ENCODE measurements around the gene POU6F2.
"Not testable (repeated sequence)": the region's sequence is repeated elsewhere in the genome, so short reads cannot be mapped to it uniquely, and the experiment has no call there.

POU6F2 gene

DNA sequence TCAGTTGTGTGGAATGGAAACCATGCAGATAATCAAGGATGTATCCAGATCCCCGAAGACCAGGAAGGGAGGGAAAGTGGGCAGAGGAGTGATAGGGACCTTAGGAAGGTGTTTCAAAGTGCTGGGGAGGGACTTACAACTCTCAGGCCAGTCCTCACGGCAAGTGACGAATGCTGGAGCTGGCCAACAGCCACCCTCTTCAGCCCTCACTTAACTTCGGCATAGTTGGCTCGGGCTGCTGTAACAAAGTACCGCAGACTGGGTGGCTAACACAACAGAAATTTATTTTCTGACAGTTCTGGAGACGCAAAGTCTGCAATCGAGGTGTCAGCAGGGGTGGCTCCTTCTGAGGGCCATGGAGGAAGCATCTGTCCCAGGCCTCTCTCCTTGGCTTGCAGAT is 322.6 kb downstream of the POU6F2 start:
- no peak for DNase-seq (ENCODE audit: low read depth in 1 of 2, low spot score in 1 of 2)

GRCh38 chr7:39301543-39301942 is 323.8 kb downstream of the POU6F2 start:
- no peak for DNase-seq (ENCODE audit: low read depth in 1 of 2, low spot score in 1 of 2)

DNA sequence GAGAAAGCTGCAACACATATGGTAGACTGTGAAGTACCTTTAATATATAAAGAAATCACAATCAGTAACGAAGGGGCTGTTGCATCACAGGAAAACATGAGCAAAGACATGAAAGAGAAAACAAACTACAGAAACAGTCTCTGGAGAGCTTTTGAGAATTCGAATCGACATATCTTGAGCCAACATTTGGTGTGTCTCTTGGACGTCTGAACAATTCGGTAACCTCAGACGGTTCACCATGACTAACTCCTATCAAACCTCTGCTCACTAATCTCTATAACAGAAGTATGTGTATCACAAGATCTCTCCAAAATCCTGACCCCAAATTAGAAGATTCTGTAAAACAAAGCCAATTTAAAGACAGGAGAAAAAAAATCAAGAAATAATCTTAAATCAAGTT is 326.5 kb downstream of the POU6F2 start:
- no peak for DNase-seq (ENCODE audit: low read depth in 1 of 2, low spot score in 1 of 2)

DNA sequence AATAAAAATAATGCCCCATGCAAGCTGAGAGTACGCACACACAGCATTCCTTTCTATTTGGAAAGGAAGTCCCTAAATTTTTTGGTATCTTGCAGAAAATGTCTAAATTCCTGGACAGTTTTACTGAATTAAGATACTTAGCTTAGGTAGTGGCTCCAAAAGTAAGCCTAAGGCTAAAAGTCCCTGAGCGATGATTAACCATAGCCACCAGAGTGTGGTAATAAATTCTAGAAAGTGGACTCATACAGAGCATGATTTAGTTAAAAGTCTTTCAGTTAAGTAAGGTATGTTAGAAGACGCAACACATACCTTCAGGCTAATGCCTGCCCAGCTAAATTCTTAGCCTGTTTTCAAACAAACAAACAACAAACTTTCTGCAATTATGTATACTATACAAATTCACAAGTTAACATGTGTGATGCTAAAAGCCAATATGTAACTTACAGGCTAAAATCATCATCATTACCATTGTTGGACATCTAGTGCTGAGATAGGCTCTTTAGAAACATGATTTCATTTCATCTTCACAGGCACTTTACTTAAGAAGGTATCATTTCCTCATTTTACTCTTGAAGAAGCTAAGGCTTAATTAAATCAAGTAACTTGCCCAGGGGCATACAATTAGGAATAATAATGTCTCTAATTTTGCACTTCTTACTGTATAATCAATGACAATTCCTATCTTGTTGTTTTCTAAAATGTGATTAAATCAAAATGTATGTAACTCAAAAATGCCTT is 327.1 kb downstream of the POU6F2 start:
- DNase-seq (ENCODE audit: low read depth in 1 of 2, low spot score in 1 of 2) = no peak

- no peak for DNase-seq (ENCODE audit: low read depth in 1 of 2, low spot score in 1 of 2)
Observed at GRCh38 chr7:39306016-39306570, 328.4 kb downstream of the POU6F2 start.

- no peak for DNase-seq (ENCODE audit: low read depth in 1 of 2, low spot score in 1 of 2)
Observed at GRCh38 chr7:39310699-39311098, 333.0 kb downstream of the POU6F2 start.

DNA sequence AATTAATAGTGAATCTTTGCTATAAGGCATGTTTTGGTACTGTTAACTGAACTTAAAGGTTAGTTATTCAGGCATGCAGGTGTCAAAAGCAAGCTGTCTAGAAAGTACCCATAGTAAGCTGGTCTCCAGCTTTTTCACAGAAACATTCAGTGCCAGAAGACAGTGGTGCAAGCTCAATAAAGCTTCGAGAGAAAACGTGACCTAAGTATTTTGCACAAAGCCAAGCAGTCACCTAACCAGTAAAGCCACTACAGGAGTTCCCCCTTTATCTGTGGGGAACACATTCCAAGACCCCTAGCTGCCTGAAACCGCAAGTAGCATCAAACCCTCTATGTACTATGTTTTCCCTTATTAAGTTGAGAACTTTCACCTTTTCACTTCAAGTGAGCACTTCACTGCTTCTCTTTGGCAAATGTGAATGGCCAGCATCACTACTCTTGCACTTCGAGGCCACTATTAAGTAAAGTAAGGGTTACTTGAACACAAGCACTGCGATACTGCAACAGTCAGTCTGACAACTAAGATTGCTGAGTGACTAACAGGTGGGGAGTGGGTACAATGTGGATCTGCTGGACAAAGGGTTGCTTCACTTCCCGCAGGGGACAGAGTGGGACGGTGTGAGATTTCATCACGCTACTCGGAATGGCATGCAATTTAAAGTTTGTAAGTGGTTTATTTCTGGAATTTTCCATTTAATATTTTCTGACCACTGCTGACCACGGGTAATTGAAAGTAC is 334.7 kb downstream of the POU6F2 start:
- DNase-seq (ENCODE audit: low read depth in 1 of 2, low spot score in 1 of 2) = no peak

DNA sequence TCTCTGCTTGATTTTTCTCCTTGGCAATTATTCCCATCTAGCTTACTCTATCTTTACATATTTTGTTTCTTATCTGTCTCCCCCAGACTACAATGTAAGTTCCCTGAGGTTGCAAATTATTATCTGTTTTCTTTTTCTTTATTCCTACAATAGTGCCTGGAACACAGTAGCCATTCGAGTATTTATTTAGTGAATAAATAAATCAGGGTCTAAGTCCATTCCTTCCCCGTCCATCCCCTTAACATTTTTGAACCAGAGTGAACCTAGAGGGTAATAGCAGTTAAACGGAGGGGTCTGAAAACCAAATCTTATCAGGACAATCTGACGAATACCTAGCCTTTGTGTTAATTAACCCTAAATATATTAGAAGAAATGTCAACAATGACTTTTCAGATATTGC is 335.7 kb downstream of the POU6F2 start:
- DNase-seq (ENCODE audit: low read depth in 1 of 2, low spot score in 1 of 2) = no peak

DNA sequence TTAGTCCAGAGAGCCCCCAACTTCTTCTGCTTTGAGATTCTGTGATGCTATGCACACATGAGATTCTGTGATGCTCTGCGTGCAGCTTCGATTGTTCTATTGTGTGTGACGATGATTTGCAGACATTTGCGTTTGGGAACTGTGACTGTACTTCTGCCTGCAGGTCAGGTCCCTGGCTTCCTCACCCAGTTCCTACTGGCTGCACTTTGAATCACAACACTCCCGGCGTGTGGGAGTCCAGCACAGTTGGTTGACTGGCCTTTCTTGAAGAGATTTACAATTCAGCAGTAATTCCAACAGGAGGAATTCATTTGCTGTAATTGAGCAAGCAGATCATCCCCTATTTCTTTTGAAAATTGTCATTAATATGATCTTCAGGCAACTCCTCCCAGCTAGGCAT is 336.3 kb downstream of the POU6F2 start:
- DNase-seq (ENCODE audit: low read depth in 1 of 2, low spot score in 1 of 2) = no peak

GRCh38 chr7:39317107-39317506 is 339.4 kb downstream of the POU6F2 start:
- DNase-seq (ENCODE audit: low read depth in 1 of 2, low spot score in 1 of 2) = no peak

DNA sequence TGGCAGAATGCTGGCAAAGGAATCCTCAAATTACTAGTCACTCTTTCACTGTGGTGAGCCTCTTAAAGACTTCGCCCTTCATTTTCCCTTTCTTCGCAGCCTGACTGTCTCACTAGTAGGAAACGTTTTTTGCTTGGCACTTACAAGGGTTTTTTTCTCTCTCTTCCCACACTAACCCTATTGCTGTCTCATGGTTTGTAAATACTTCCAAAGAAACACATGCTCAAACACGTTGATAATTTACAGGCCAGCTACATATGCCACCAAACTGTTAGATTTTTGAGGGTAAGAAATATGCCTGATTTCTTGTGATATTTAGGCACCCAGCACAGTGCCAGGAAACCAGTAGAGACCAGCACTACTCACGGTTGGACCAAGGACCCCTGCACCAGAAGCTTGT is 340.2 kb downstream of the POU6F2 start:
- DNase-seq (ENCODE audit: low read depth in 1 of 2, low spot score in 1 of 2) = no peak

GRCh38 chr7:39321245-39321644 is 343.5 kb downstream of the POU6F2 start:
- DNase-seq (ENCODE audit: low read depth in 1 of 2, low spot score in 1 of 2) = no peak

GRCh38 chr7:39321909-39322498 is 344.3 kb downstream of the POU6F2 start:
- DNase-seq (ENCODE audit: low read depth in 1 of 2, low spot score in 1 of 2) = no peak

DNA sequence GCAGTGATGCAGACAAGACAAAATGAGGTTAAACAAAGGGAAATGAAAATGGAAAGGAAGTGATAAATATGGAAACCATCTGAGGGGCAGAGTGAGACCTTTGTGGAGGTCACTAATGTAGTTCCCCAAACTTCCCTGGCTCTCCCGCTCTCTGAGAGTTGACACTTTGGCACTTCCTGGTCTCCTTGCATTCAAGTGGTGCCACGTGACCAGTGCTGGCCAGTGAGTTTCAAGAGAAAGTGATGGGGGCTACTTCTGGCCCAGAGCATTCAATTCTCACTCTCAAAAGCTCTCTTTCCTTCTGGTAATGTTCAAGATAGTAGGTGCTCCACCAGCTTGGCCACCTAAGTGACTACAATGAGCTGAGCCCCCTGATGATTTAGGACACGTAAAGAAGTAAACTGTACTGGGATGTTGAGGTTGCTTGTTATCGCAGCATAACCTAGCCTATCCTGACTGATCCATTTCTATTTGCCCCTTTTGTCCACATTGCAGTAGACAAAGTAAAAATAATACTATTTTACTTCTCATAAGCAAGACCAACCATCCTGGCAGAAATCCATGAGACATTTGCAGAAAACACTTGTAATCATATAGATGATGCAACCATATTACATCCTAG is 346.5 kb downstream of the POU6F2 start:
- no peak for DNase-seq (ENCODE audit: low read depth in 1 of 2, low spot score in 1 of 2)

DNA sequence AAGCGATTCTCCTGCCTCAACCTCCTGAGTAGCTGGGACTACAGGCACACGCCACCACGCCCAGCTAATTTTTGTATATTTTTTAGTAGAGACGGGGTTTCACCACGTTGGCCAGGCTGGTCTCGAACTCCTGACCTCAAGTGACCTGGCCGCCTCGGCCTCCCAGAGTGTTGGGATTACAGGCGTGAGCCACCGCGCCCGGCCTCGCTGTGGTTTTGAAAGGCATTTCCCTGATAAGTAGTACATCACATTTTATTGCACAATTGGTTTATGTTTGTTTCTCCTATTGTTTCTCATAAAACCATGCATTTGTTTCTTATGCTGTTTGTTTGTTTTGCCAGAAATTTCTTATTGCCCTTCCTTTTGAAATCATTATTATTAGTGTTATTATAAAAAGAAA is 353.9 kb downstream of the POU6F2 start:
- not testable (repeated sequence) for DNase-seq (ENCODE audit: low read depth in 1 of 2, low spot score in 1 of 2)

GRCh38 chr7:39332142-39332541 is 354.4 kb downstream of the POU6F2 start:
- DNase-seq (ENCODE audit: low read depth in 1 of 2, low spot score in 1 of 2) = no peak

- DNase-seq (ENCODE audit: low read depth in 1 of 2, low spot score in 1 of 2) = no peak
Observed at GRCh38 chr7:39333701-39334100, 356.0 kb downstream of the POU6F2 start.

DNA sequence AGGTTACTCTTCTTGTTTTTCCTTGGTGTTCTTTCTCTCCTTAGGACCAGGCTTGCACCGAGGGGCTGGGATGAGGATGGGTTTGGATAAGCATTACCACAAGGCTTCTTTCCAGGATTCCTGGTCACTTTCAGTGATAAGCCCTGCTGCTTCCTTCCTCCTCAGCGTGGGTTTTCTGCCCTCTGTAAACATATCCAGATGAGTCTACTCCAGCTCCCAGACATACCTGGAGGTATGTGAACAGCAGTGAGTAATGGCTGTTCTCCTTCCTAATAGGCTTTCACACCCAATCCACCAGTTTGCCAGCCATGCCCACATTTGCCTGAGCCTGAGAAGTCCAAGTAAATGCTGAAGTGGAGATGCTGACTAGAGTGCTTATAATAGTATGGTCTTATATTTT is 358.7 kb downstream of the POU6F2 start:
- no peak for DNase-seq (ENCODE audit: low read depth in 1 of 2, low spot score in 1 of 2)

- DNase-seq (ENCODE audit: low read depth in 1 of 2, low spot score in 1 of 2) = no peak
Observed at GRCh38 chr7:39338716-39339115, 361.0 kb downstream of the POU6F2 start.

DNA sequence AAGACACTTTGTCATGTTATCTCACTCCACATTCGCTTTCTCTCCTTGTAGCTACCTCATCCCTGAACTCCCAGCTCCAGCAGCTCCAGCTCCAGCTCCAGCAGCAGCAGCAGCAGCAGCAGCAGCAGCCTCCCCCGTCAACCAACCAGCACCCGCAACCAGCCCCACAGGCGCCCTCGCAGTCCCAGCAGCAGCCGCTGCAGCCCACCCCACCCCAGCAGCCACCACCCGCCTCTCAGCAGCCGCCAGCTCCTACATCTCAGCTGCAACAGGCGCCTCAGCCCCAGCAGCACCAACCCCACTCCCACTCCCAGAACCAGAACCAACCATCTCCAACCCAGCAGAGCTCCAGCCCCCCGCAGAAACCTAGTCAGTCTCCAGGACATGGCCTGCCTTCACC is 361.9 kb downstream of the POU6F2 start:
- DNase-seq (ENCODE audit: low read depth in 1 of 2, low spot score in 1 of 2) = no peak

DNA sequence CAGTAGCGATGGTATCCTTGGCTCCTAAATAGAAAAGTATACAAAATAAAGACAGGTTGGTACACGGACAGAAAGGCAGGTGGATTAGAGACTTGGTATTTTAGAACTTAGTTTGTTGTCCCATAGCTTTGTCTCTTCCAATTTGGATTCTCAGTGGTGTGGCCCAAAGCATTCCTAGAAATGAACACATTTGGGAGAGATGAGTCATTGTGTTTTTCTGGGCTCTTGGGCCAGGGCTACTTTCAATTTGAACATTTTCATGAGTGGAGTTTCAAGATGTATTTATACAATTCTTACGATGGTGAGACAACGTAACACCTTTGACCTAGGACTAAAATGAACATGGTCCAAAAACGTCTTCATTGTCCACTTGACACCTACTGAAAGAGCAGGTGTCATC is 363.4 kb downstream of the POU6F2 start:
- DNase-seq (ENCODE audit: low read depth in 1 of 2, low spot score in 1 of 2) = no peak

DNA sequence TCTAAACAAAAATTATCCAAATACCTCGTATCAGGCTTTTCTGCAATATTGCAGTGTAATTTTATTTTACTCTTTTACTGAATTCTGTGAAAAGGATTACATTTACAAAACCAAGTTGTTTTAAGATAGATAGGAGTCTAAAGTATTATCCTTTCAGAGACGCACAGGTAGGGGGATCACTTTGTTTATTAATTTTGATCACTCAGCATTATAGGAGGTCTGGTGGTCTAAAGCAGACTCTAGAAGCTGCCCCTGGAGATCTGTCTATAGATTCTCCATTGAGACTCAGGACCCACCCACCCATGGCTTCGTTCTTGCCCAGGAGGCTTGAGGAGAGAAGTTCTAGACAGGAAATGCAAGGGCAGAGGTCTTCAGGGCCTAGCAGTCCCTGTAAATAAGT is 365.1 kb downstream of the POU6F2 start:
- no peak for DNase-seq (ENCODE audit: low read depth in 1 of 2, low spot score in 1 of 2)
